WTC11 (cell line): ENCODE results near the gene AHSG.

Experiments
- ESRRA ChIP-seq: sonication (generic); formaldehyde crosslinking; IDR thresholded peaks from 2 replicates; pipeline ENCODE4 v1.8.1; 2022; ENCODE audit warnings: mild to moderate bottlenecking, missing genetic modification reagents, borderline replicate concordance
- NFE2L1 ChIP-seq: sonication (generic); formaldehyde crosslinking; IDR thresholded peaks from 2 replicates; pipeline ENCODE4 v1.8.1; 2023; ENCODE audit warnings: missing genetic modification reagents
- NFYB ChIP-seq: sonication (generic); formaldehyde crosslinking; conservative IDR thresholded peaks from 2 replicates; pipeline ENCODE4 v1.8.0; 2022; ENCODE audit warnings: low read depth, missing genetic modification reagents
- ZNF423 ChIP-seq: fragments of 250-450 bp; sonication (Bioruptor Pico); IDR thresholded peaks from 2 replicates; pipeline ENCODE4 v2.1.2; 2022; ENCODE audit warnings: mild to moderate bottlenecking, moderate library complexity
- TF ChIP-seq, protein P1 (sequence below): fragments of 200-600 bp; IDR thresholded peaks from 2 replicates; pipeline ENCODE4 v1.8.0; 2022; ENCODE audit warnings: antibody characterized with exemption
- TF ChIP-seq, protein P2 (sequence below): sonication (generic); formaldehyde crosslinking; IDR thresholded peaks from 2 replicates; pipeline ENCODE4 v1.8.1; 2023; ENCODE audit warnings: mild to moderate bottlenecking, missing genetic modification reagents, moderate library complexity
- TF ChIP-seq, protein P3 (sequence below): sonication (generic); formaldehyde crosslinking; IDR thresholded peaks from 2 replicates; pipeline ENCODE4 v1.8.0; 2022; ENCODE audit warnings: mild to moderate bottlenecking, missing genetic modification reagents
- TF ChIP-seq, protein P4 (sequence below): sonication (generic); formaldehyde crosslinking; conservative IDR thresholded peaks from 2 replicates; pipeline ENCODE4 v1.8.1; 2022; ENCODE audit warnings: mild to moderate bottlenecking, missing genetic modification reagents
- TF ChIP-seq, protein P5 (sequence below): sonication (generic); formaldehyde crosslinking; conservative IDR thresholded peaks from 2 replicates; pipeline ENCODE4 v1.8.1; 2023; ENCODE audit warnings: mild to moderate bottlenecking, low read depth, missing genetic modification reagents, moderate library complexity
- TF ChIP-seq, protein P6 (sequence below): sonication (generic); formaldehyde crosslinking; IDR thresholded peaks from 2 replicates; pipeline ENCODE4 v1.8.0; 2022; ENCODE audit warnings: mild to moderate bottlenecking, missing genetic modification reagents
- TF ChIP-seq, protein P7 (sequence below): sonication (generic); formaldehyde crosslinking; IDR thresholded peaks from 2 replicates; pipeline ENCODE4 v1.8.1; 2022; ENCODE audit warnings: missing genetic modification reagents, borderline replicate concordance

DNA sequence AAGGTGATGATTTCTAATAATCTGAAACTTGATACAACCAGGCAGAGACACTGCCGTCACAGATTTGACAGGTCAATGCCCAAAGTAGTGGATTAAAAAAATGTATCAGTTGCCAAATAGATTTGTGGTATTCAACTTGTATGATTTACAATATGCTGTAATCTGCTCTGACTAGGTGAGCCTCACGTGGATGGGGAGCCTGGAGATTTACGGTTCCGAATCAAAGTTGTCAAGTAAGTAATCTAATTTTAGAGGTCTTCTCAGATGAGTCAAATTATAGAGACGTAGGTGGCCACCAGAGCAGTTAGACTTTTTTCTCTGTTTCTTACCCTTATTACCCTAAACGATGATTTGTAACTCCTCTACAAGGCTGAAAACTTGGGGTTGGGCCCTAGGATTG is 30.3 kb upstream of the AHSG start:
- TF ChIP-seq, protein P1, sequence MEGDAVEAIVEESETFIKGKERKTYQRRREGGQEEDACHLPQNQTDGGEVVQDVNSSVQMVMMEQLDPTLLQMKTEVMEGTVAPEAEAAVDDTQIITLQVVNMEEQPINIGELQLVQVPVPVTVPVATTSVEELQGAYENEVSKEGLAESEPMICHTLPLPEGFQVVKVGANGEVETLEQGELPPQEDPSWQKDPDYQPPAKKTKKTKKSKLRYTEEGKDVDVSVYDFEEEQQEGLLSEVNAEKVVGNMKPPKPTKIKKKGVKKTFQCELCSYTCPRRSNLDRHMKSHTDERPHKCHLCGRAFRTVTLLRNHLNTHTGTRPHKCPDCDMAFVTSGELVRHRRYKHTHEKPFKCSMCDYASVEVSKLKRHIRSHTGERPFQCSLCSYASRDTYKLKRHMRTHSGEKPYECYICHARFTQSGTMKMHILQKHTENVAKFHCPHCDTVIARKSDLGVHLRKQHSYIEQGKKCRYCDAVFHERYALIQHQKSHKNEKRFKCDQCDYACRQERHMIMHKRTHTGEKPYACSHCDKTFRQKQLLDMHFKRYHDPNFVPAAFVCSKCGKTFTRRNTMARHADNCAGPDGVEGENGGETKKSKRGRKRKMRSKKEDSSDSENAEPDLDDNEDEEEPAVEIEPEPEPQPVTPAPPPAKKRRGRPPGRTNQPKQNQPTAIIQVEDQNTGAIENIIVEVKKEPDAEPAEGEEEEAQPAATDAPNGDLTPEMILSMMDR: no peak
- TF ChIP-seq ZNF423 (CRISPR knock-in tag): no peak
- no peak for TF ChIP-seq NFE2L1
- TF ChIP-seq NFYB (CRISPR knock-in tag): no peak
- TF ChIP-seq, protein P2, sequence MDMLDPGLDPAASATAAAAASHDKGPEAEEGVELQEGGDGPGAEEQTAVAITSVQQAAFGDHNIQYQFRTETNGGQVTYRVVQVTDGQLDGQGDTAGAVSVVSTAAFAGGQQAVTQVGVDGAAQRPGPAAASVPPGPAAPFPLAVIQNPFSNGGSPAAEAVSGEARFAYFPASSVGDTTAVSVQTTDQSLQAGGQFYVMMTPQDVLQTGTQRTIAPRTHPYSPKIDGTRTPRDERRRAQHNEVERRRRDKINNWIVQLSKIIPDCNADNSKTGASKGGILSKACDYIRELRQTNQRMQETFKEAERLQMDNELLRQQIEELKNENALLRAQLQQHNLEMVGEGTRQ (CRISPR knock-in tag): no peak
- TF ChIP-seq, protein P3, sequence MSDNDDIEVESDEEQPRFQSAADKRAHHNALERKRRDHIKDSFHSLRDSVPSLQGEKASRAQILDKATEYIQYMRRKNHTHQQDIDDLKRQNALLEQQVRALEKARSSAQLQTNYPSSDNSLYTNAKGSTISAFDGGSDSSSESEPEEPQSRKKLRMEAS (CRISPR knock-in tag): no peak
- TF ChIP-seq, protein P4, sequence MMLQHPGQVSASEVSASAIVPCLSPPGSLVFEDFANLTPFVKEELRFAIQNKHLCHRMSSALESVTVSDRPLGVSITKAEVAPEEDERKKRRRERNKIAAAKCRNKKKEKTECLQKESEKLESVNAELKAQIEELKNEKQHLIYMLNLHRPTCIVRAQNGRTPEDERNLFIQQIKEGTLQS (CRISPR knock-in tag): no peak
- TF ChIP-seq, protein P5, sequence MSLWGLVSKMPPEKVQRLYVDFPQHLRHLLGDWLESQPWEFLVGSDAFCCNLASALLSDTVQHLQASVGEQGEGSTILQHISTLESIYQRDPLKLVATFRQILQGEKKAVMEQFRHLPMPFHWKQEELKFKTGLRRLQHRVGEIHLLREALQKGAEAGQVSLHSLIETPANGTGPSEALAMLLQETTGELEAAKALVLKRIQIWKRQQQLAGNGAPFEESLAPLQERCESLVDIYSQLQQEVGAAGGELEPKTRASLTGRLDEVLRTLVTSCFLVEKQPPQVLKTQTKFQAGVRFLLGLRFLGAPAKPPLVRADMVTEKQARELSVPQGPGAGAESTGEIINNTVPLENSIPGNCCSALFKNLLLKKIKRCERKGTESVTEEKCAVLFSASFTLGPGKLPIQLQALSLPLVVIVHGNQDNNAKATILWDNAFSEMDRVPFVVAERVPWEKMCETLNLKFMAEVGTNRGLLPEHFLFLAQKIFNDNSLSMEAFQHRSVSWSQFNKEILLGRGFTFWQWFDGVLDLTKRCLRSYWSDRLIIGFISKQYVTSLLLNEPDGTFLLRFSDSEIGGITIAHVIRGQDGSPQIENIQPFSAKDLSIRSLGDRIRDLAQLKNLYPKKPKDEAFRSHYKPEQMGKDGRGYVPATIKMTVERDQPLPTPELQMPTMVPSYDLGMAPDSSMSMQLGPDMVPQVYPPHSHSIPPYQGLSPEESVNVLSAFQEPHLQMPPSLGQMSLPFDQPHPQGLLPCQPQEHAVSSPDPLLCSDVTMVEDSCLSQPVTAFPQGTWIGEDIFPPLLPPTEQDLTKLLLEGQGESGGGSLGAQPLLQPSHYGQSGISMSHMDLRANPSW: no peak
- TF ChIP-seq, protein P6, sequence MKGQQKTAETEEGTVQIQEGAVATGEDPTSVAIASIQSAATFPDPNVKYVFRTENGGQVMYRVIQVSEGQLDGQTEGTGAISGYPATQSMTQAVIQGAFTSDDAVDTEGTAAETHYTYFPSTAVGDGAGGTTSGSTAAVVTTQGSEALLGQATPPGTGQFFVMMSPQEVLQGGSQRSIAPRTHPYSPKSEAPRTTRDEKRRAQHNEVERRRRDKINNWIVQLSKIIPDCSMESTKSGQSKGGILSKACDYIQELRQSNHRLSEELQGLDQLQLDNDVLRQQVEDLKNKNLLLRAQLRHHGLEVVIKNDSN: no peak
- TF ChIP-seq ESRRA (CRISPR knock-in tag): no peak
- TF ChIP-seq, protein P7, sequence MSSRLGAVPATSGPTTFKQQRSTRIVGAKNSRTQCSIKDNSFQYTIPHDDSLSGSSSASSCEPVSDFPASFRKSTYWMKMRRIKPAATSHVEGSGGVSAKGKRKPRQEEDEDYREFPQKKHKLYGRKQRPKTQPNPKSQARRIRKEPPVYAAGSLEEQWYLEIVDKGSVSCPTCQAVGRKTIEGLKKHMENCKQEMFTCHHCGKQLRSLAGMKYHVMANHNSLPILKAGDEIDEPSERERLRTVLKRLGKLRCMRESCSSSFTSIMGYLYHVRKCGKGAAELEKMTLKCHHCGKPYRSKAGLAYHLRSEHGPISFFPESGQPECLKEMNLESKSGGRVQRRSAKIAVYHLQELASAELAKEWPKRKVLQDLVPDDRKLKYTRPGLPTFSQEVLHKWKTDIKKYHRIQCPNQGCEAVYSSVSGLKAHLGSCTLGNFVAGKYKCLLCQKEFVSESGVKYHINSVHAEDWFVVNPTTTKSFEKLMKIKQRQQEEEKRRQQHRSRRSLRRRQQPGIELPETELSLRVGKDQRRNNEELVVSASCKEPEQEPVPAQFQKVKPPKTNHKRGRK (CRISPR knock-in tag): no peak
